ENCODE measurements around the gene SDCCAG8.

- TF ChIP-seq EZH2 (IDR thresholded peaks at IDR 0.05; ENCODE audit: low read depth, unreplicated experiment) (no peak), POLR2AphosphoS5 (IDR thresholded peaks at IDR 0.05; ENCODE audit: low read depth) (no peak), CTCF (conservative IDR thresholded peaks at IDR 0.05; ENCODE audit: low read depth in 2 of 2) (no peak)
Measured at GRCh38 chr1:243322326-243322725, 66.5 kb downstream of the SDCCAG8 start.

All from GM23338 (cell line).